DOHH2 (cell line): ENCODE measurements around the gene KIF5C.

Experiments
- CTCF ChIP-seq: fragments of 200-600 bp; sonication (generic); IDR thresholded peaks from one replicate; pipeline ENCODE4 v1.5.1; 2014; ENCODE audit warnings: antibody characterized with exemption, mild to moderate bottlenecking, low read depth, low read length; ENCODE audit not compliant: poor library complexity, severe bottlenecking
- EZH2phosphoT487 ChIP-seq: fragments of 200-600 bp; sonication (generic); IDR thresholded peaks from 2 replicates; pipeline ENCODE4 v1.6.1; 2017; ENCODE audit warnings: borderline replicate concordance, mild to moderate bottlenecking, antibody characterized with exemption, low read length, moderate library complexity, mixed read lengths

GRCh38 chr2:148885988-148886387, 11.0 kb downstream of the KIF5C start:
- TF ChIP-seq CTCF = no peak
- no peak for TF ChIP-seq EZH2phosphoT487
